Duodenal mucosa (tissue), 2 donors: ENCODE data around the gene ATP8B1.

Experiments
- H3K27ac ChIP-seq: one replicate; pipeline ENCODE4 v1.7.0; 2013; ENCODE audit warnings: low read depth, low read length
- H3K27me3 ChIP-seq, 2 donors: one replicate each; pipeline ENCODE4 v1.7.0; 2013; ENCODE audit warnings: low read length in 2 of 2, control low read depth in 1 of 2; ENCODE audit not compliant: insufficient read depth in 2 of 2, control insufficient read depth in 1 of 2
- H3K36me3 ChIP-seq, 2 donors: one replicate each; pipeline ENCODE4 v1.7.0; 2013; ENCODE audit warnings: low read length in 2 of 2, control low read depth in 1 of 2; ENCODE audit not compliant: insufficient read depth in 2 of 2, control insufficient read depth in 1 of 2
- H3K4me1 ChIP-seq, 2 donors: one replicate each; pipeline ENCODE4 v1.7.0; 2013; ENCODE audit warnings: low read length in 2 of 2, control low read depth in 1 of 2; ENCODE audit not compliant: insufficient read depth in 2 of 2, control insufficient read depth in 1 of 2
- H3K4me3 ChIP-seq, 2 donors: one replicate each; pipeline ENCODE4 v1.7.0; 2013; ENCODE audit warnings: low read length in 2 of 2, low read depth in 1 of 2
- H3K9ac ChIP-seq, 2 donors: one replicate each; pipeline ENCODE4 v1.7.0; 2013; ENCODE audit warnings: low read length in 2 of 2, low read depth in 1 of 2
- H3K9me3 ChIP-seq, 2 donors: one replicate each; pipeline ENCODE4 v1.7.0; 2013; ENCODE audit warnings: low read length in 2 of 2, control low read depth in 1 of 2; ENCODE audit not compliant: control insufficient read depth in 1 of 2

The ATP8B1 gene

DNA sequence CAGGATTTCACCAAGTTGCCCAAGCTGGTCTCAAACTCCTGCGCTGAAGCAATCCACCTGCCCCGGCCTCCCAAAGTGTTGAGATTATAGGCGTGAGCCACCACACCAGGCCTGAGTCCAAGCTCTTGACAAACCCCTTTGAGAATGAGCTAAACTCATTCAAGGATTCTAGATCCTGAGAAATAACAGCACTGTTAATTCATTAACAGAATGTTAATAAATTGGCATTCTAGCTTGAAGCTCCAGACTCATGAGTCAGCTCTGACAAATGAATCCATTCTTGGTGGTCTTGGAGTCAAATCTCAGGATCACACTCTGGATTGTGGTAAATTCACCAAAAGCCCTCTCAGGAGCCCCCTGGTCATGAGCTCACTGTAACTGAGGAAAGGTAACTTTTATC lies 183.2 kb downstream of the ATP8B1 start:
- Histone ChIP-seq H3K27me3 (no peaks in the 10 kb centered on the region), H3K9ac (peak overlapping the region in 1 of 2 donors; percentile 88), H3K4me3 (no peak overlapping the region)

DNA sequence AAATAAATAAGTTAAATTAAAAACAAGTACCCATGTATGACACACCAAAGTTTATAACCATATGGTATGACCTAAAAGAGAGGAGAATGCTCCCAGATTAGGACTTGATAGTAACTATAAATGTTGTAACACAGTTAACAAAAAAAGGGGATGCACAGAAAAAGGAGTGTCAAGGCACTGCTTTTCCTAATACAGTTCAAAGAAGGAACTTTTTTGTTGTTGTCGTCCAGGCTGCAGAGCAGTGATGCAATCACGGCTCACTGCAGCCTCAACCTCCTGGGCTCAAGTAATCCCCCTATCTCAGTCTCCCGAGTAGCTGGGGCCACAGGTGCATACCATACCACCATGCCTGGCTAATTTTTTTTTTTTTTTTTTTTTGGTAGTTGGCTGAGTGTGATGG lies 184.2 kb downstream of the ATP8B1 start:
- no peaks in the 10 kb centered on the region for H3K27me3 ChIP-seq
- H3K36me3 ChIP-seq: peaks cover 6 to 30% of the 10 kb centered on the region in 2 donors
- H3K9me3 ChIP-seq: no peaks in the 10 kb centered on the region
- no peak overlapping the region for H3K27ac ChIP-seq
- no peak overlapping the region for H3K9ac ChIP-seq
- peaks cover 15 to 18% of the 10 kb centered on the region in 2 donors for H3K4me1 ChIP-seq
- H3K4me3 ChIP-seq: no peak overlapping the region

More for the DNA sequence above, 183.2 kb downstream of the ATP8B1 start:
- peaks cover 15 to 18% of the 10 kb centered on the region in 2 donors for H3K4me1 ChIP-seq
- peaks cover 6 to 23% of the 10 kb centered on the region in 2 donors for H3K36me3 ChIP-seq
- no peaks in the 10 kb centered on the region for H3K9me3 ChIP-seq
- H3K27ac ChIP-seq: no peak overlapping the region

DNA sequence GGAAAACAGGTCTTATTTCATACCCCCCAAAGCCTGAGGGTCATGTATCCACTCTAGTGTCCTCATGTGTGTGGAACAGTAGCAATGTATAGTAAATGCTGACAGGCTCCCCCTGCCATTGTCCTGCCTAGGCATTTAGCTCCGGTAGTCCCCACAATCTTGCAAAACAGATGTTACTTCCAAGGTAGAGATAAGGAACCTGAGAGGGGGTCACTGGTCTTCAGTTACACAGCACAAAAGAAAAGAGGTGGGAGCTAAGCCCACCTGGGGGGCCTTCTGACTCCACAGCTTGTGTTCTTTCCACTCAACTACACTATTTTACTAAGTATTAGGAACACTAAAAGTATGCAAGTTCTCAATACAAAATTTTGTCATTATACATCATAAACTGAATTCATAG lies 199.2 kb downstream of the ATP8B1 start:
- Histone ChIP-seq H3K9ac (no peak overlapping the region), H3K9me3 (no peaks in the 10 kb centered on the region), H3K27ac (no peak overlapping the region), H3K4me1 (no peaks in the 10 kb centered on the region), H3K4me3 (no peak overlapping the region), H3K27me3 (no peaks in the 10 kb centered on the region), H3K36me3 (peaks cover 40 to 80% of the 10 kb centered on the region in 2 donors)
